ENCODE data around the gene LRMDA.

Gene LRMDA

GRCh38 chr10:75623310-75624093, 192.1 kb downstream of the LRMDA start:
- Histone ChIP-seq H3K36me3 (ENCODE audit: insufficient read depth, low read length) (no peaks in the 10 kb centered on the region), H3K9me2 (replicated peaks; ENCODE audit: low read depth, low read length) (no peaks in the 10 kb centered on the region), H4K20me1 (ENCODE audit: insufficient read depth, low read length, poor library complexity, severe bottlenecking) (no peaks in the 10 kb centered on the region), H2AFZ (ENCODE audit: low read length) (no peak overlapping the region), H3K4me3 (ENCODE audit: low read length, poor library complexity, severe bottlenecking) (no peak overlapping the region), H3K79me2 (ENCODE audit: insufficient read depth, low read length) (no peaks in the 10 kb centered on the region), H3K4me1 (ENCODE audit: insufficient read depth, low read length, poor library complexity, severe bottlenecking) (no peaks in the 10 kb centered on the region), H3K9ac (ENCODE audit: low read depth, low read length, poor library complexity, severe bottlenecking) (no peak overlapping the region), H3K9me3 (ENCODE audit: insufficient read depth, low read depth, low read length) (no peaks in the 10 kb centered on the region), H3K4me2 (ENCODE audit: low read depth, low read length, poor library complexity, severe bottlenecking) (no peak overlapping the region), H3F3A (ENCODE audit: low read depth) (no peaks in the 10 kb centered on the region), H3K27me3 (ENCODE audit: insufficient read depth, low read length, poor library complexity, severe bottlenecking) (no peaks in the 10 kb centered on the region)
- no peak for TF ChIP-seq EZH2phosphoT487 (IDR thresholded peaks at IDR 0.05; ENCODE audit: borderline replicate concordance)
- TF ChIP-seq CTCF (conservative IDR thresholded peaks at IDR 0.05; ENCODE audit: low read length): no peak

- H3K79me2 ChIP-seq (ENCODE audit: insufficient read depth, low read length): no peaks in the 10 kb centered on the region
- TF ChIP-seq EZH2phosphoT487 (IDR thresholded peaks at IDR 0.05; ENCODE audit: borderline replicate concordance): no peak
- no peak for TF ChIP-seq CTCF (conservative IDR thresholded peaks at IDR 0.05; ENCODE audit: low read length)
- H3K4me1 ChIP-seq (ENCODE audit: insufficient read depth, low read length, poor library complexity, severe bottlenecking): no peaks in the 10 kb centered on the region
- no peak overlapping the region for H2AFZ ChIP-seq (ENCODE audit: low read length)
- no peaks in the 10 kb centered on the region for H4K20me1 ChIP-seq (ENCODE audit: insufficient read depth, low read length, poor library complexity, severe bottlenecking)
- H3K4me3 ChIP-seq (ENCODE audit: low read length, poor library complexity, severe bottlenecking): no peak overlapping the region
- H3F3A ChIP-seq (ENCODE audit: low read depth): no peaks in the 10 kb centered on the region
- H3K9me2 ChIP-seq (replicated peaks; ENCODE audit: low read depth, low read length): no peaks in the 10 kb centered on the region
- no peak overlapping the region for H3K9ac ChIP-seq (ENCODE audit: low read depth, low read length, poor library complexity, severe bottlenecking)
- no peaks in the 10 kb centered on the region for H3K27me3 ChIP-seq (ENCODE audit: insufficient read depth, low read length, poor library complexity, severe bottlenecking)
- H3K36me3 ChIP-seq (ENCODE audit: insufficient read depth, low read length): no peaks in the 10 kb centered on the region
- H3K4me2 ChIP-seq (ENCODE audit: low read depth, low read length, poor library complexity, severe bottlenecking): no peak overlapping the region
- H3K9me3 ChIP-seq (ENCODE audit: insufficient read depth, low read depth, low read length): no peaks in the 10 kb centered on the region
These were observed 193.2 kb downstream of the LRMDA start for GRCh38 chr10:75624638-75625037.

- TF ChIP-seq EZH2phosphoT487 (IDR thresholded peaks at IDR 0.05; ENCODE audit: borderline replicate concordance) (no peak), CTCF (conservative IDR thresholded peaks at IDR 0.05; ENCODE audit: low read length) (no peak)
- no peaks in the 10 kb centered on the region for H4K20me1 ChIP-seq (ENCODE audit: insufficient read depth, low read length, poor library complexity, severe bottlenecking)
- H3K4me2 ChIP-seq (ENCODE audit: low read depth, low read length, poor library complexity, severe bottlenecking): no peak overlapping the region
- H3K4me3 ChIP-seq (ENCODE audit: low read length, poor library complexity, severe bottlenecking): no peak overlapping the region
- H3K9me2 ChIP-seq (replicated peaks; ENCODE audit: low read depth, low read length): no peaks in the 10 kb centered on the region
- H2AFZ ChIP-seq (ENCODE audit: low read length): no peak overlapping the region
- H3K9ac ChIP-seq (ENCODE audit: low read depth, low read length, poor library complexity, severe bottlenecking): no peak overlapping the region
- H3K79me2 ChIP-seq (ENCODE audit: insufficient read depth, low read length): no peaks in the 10 kb centered on the region
- H3K9me3 ChIP-seq (ENCODE audit: insufficient read depth, low read depth, low read length): no peaks in the 10 kb centered on the region
- no peaks in the 10 kb centered on the region for H3K4me1 ChIP-seq (ENCODE audit: insufficient read depth, low read length, poor library complexity, severe bottlenecking)
- no peaks in the 10 kb centered on the region for H3K27me3 ChIP-seq (ENCODE audit: insufficient read depth, low read length, poor library complexity, severe bottlenecking)
- H3F3A ChIP-seq (ENCODE audit: low read depth): no peaks in the 10 kb centered on the region
- no peaks in the 10 kb centered on the region for H3K36me3 ChIP-seq (ENCODE audit: insufficient read depth, low read length)
These were observed 199.3 kb downstream of the LRMDA start for GRCh38 chr10:75630746-75631145.

Measured in Loucy (cell line).